CD4-positive, alpha-beta T cell (primary cell): ENCODE data around the gene SPECC1L. TPM values are rescaled to one million over a fixed set of nuclear protein-coding genes. Genes with fewer than 3 reads are reported as not detected.

ENCODE experiments used
- ATAC-seq: fragments of 200-7000 bp; cut with Tn5 transposase; one replicate; pipeline ENCODE4 v1.10.0; 2022; ENCODE audit warnings: mild to moderate bottlenecking; ENCODE audit not compliant: poor library complexity
- CTCF ChIA-PET: fragments of 350-600 bp; sonication (Branson Sonifier 250); formaldehyde crosslinking; loops from one replicate; lab custom pipeline; 2021; ENCODE audit warnings: antibody characterized with exemption, inconsistent platforms; lab: Charles Lee
- POLR2A ChIA-PET: fragments of 350-600 bp; sonication (Branson Sonifier 250); formaldehyde crosslinking; loops from one replicate; lab custom pipeline; 2021; ENCODE audit warnings: antibody characterized with exemption, inconsistent platforms; lab: Charles Lee
- DNase-seq, 14 experiments: peaks; one replicate each; pipeline ENCODE4 v3.0.0-alpha.2; 2013 to 2020; ENCODE audit warnings: mixed read lengths in 2 of 14
- H3K27ac ChIP-seq, 2 donors: one replicate each; pipeline versions ENCODE4 v1.5.1 to v1.7.0; 2013; ENCODE audit warnings: low read length in 2 of 2, low read depth in 1 of 2, mild to moderate bottlenecking in 1 of 2
- H3K27me3 ChIP-seq, 2 experiments: 1 replicate in 1 of 2; 2 replicates in 1 of 2; pipeline versions ENCODE4 v1.6.1 to v1.7.0; 2013; ENCODE audit warnings: low read length in 2 of 2, control low read depth in 1 of 2, mild to moderate bottlenecking in 1 of 2, moderate library complexity in 1 of 2; ENCODE audit not compliant: insufficient read depth in 2 of 2, control insufficient read depth in 1 of 2
- H3K36me3 ChIP-seq: one replicate; pipeline ENCODE4 v1.6.1; 2013; ENCODE audit warnings: low read length, control low read depth; ENCODE audit not compliant: insufficient read depth
- H3K4me1 ChIP-seq: one replicate; pipeline ENCODE4 v1.6.1; 2013; ENCODE audit warnings: low read length, control low read depth; ENCODE audit not compliant: insufficient read depth
- H3K4me3 ChIP-seq: one replicate; pipeline ENCODE4 v1.5.1; 2013; ENCODE audit warnings: mild to moderate bottlenecking, low read length, moderate library complexity
- H3K9me3 ChIP-seq, 2 experiments: 1 replicate in 1 of 2; 2 replicates in 1 of 2; pipeline versions ENCODE4 v1.6.1 to v1.7.0; 2013; ENCODE audit warnings: low read length in 2 of 2, mild to moderate bottlenecking in 2 of 2, control low read depth in 1 of 2, moderate library complexity in 1 of 2; ENCODE audit not compliant: control insufficient read depth in 1 of 2, insufficient read depth in 1 of 2
- H3K27ac Mint-ChIP-seq: one replicate; pipeline ENCODE4 v1.8.0; 2020; ENCODE audit warnings: mixed read lengths
- H3K27me3 Mint-ChIP-seq: one replicate; pipeline ENCODE4 v1.8.0; 2021; ENCODE audit warnings: mixed read lengths
- H3K36me3 Mint-ChIP-seq: one replicate; pipeline ENCODE4 v1.8.0; 2021; ENCODE audit warnings: low read depth, mixed read lengths
- H3K4me1 Mint-ChIP-seq: one replicate; pipeline ENCODE4 v1.8.0; 2021; ENCODE audit warnings: low read depth, mixed read lengths
- H3K4me3 Mint-ChIP-seq: one replicate; pipeline ENCODE4 v1.8.0; 2020; ENCODE audit warnings: mild to moderate bottlenecking, mixed read lengths
- H3K9me3 Mint-ChIP-seq: one replicate; pipeline ENCODE4 v1.8.0; 2020; ENCODE audit warnings: mixed read lengths
- CTCF ChIP-seq: fragments of 200-600 bp; IDR thresholded peaks from one replicate; pipeline ENCODE4 v1.8.0; 2022; ENCODE audit warnings: antibody characterized with exemption, mild to moderate bottlenecking
- intact Hi-C, 2 experiments: fragments of 100-400 bp; cut with DNase I in 1 of 2; cut with micrococcal nuclease in 1 of 2; formaldehyde crosslinking; loops; one replicate each; pipeline versions ENCODE4 v1.15.1 to v1.9.0; 2023 to 2025; cut with DNase I, micrococcal nuclease
- total RNA-seq, 174 experiments: library from RNA in 2 of 174; stranded (reverse) in 2 of 174; gene quantifications; one replicate each; pipeline ENCODE4 v1.2.3 and lab custom pipeline; 2021 to 2026

SPECC1L gene
- total RNA-seq, 2 experiments from 2014 or later = 27.5 to 31.8 TPM

DNA sequence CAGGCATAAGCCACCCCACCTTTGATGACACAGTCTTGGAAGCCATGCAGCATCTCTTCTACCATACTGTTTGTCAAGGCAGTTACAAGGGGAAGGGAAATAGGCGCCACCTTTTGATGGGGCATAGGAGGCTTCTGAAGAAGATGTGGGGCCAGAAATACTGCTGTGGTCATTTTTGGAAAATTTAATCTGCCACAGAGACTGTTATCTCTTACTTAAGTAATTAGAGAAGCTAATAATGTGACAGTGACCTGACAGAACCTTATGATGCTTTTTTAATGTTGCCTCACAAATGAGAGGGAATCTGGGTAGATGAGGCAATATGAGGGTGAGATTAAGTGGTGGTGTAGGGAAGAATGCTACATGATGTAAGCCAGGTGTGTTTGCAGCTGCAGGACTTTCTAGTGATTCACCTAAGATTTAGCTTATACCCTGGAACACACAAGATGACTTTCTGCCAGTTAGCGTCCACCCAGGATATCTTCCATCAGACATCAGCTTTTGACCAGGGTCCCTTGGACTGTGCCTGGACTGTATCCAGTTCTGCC is 122.5 kb downstream of the SPECC1L start:
- Mint-ChIP-seq H3K36me3 (peaks cover 64% of the 10 kb centered on the region), H3K9me3 (no peaks in the 10 kb centered on the region), H3K27ac (no peak overlapping the region), H3K27me3 (no peaks in the 10 kb centered on the region), H3K4me1 (peaks cover 32% of the 10 kb centered on the region), H3K4me3 (no peak overlapping the region)
- DNase-seq = no peak
- no peaks in the 10 kb centered on the region for H3K4me1 ChIP-seq
- H3K27ac ChIP-seq = no peak overlapping the region
- H3K36me3 ChIP-seq = peaks cover 13% of the 10 kb centered on the region
- H3K4me3 ChIP-seq = no peak overlapping the region
- no peaks in the 10 kb centered on the region for H3K9me3 ChIP-seq
- intact Hi-C loops = no loop called here
- CTCF ChIA-PET = no interaction called here
- ATAC-seq = no peak
- POLR2A ChIA-PET = no interaction called here
- TF ChIP-seq CTCF = no peak
- H3K27me3 ChIP-seq = no peaks in the 10 kb centered on the region

DNA sequence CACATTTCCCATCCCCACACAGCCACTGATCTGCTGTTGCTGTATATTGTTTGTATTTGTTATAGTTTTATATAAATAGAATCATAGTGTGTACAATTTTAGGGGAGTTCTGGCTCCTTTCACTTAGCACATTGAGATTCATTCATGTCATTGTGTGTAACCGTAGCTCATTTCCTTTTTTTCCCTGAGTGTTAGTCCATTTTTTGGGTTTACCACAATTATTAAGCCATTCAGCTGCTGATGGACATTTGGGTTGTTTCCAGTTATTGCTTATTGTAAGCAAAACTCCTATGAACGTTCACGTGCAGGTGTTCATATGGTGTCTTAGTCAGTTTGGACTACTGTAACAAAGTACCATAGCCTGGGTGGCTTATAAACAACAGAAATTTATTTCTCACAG is 123.2 kb downstream of the SPECC1L start:
- ChIA-PET POLR2A (no interaction called here), CTCF (no interaction called here)
- no peak overlapping the region for H3K4me3 ChIP-seq
- no peak overlapping the region for H3K27ac ChIP-seq
- no peak overlapping the region for H3K4me3 Mint-ChIP-seq
- H3K4me1 Mint-ChIP-seq = peaks cover 35% of the 10 kb centered on the region
- no peaks in the 10 kb centered on the region for H3K4me1 ChIP-seq
- ATAC-seq = no peak
- H3K27me3 Mint-ChIP-seq = no peaks in the 10 kb centered on the region
- DNase-seq = no peak
- intact Hi-C loops = no loop called here
- no peaks in the 10 kb centered on the region for H3K27me3 ChIP-seq
- H3K36me3 Mint-ChIP-seq = peaks cover 67% of the 10 kb centered on the region
- H3K9me3 ChIP-seq = no peaks in the 10 kb centered on the region
- peaks cover 17% of the 10 kb centered on the region for H3K36me3 ChIP-seq
- no peaks in the 10 kb centered on the region for H3K9me3 Mint-ChIP-seq
- H3K27ac Mint-ChIP-seq = no peak overlapping the region
- no peak for TF ChIP-seq CTCF

- Histone ChIP-seq H3K4me3 (no peak overlapping the region), H3K27ac (no peak overlapping the region), H3K36me3 (peaks cover 17% of the 10 kb centered on the region), H3K9me3 (no peaks in the 10 kb centered on the region), H3K27me3 (no peaks in the 10 kb centered on the region), H3K4me1 (no peaks in the 10 kb centered on the region)
- CTCF ChIA-PET = no interaction called here
- DNase-seq = no peak
- intact Hi-C loops = no loop called here
- no peak for TF ChIP-seq CTCF
- no peak overlapping the region for H3K27ac Mint-ChIP-seq
- peaks cover 35% of the 10 kb centered on the region for H3K4me1 Mint-ChIP-seq
- POLR2A ChIA-PET = no interaction called here
- H3K4me3 Mint-ChIP-seq = no peak overlapping the region
- H3K9me3 Mint-ChIP-seq = no peaks in the 10 kb centered on the region
- H3K27me3 Mint-ChIP-seq = no peaks in the 10 kb centered on the region
- ATAC-seq = no peak
- H3K36me3 Mint-ChIP-seq = peaks cover 67% of the 10 kb centered on the region
These were observed 123.6 kb downstream of the SPECC1L start for GRCh38 chr22:24394254-24394653.
